H9 (cell line): ENCODE results near the gene SLC16A3. TPM values are rescaled to one million over a fixed set of nuclear protein-coding genes. Genes with fewer than 3 reads are reported as not detected.

Experiments used
- DNase-seq: peaks from one replicate; pipeline ENCODE4 v3.0.0-alpha.2; 2017
- H2AFZ ChIP-seq: one replicate; pipeline ENCODE4 v1.6.1; 2013; ENCODE audit warnings: mild to moderate bottlenecking, low read length, control low read depth, moderate library complexity
- H2AK5ac ChIP-seq: 2 replicates; pipeline ENCODE4 v1.6.1; 2013; ENCODE audit warnings: low read length, control low read depth, mixed read lengths; ENCODE audit not compliant: insufficient read length
- H2BK120ac ChIP-seq: one replicate; pipeline ENCODE4 v1.6.1; 2013; ENCODE audit warnings: low read depth, mild to moderate bottlenecking, low read length, control low read depth, inconsistent platforms; ENCODE audit not compliant: poor library complexity, severe bottlenecking
- H2BK12ac ChIP-seq: 2 replicates; pipeline ENCODE4 v1.6.1; 2013; ENCODE audit warnings: low read length, control low read depth, mixed read lengths, low read depth; ENCODE audit not compliant: insufficient read length
- H2BK15ac ChIP-seq: 2 replicates; pipeline ENCODE4 v1.6.1; 2013; ENCODE audit warnings: low read depth, low read length, control low read depth
- H2BK20ac ChIP-seq: one replicate; pipeline ENCODE4 v1.6.1; 2013; ENCODE audit warnings: low read depth, mild to moderate bottlenecking, low read length, control low read depth, inconsistent platforms; ENCODE audit not compliant: poor library complexity, severe bottlenecking
- H2BK5ac ChIP-seq: 2 replicates; pipeline ENCODE4 v1.6.1; 2013; ENCODE audit warnings: low read length, control low read depth, mixed read lengths; ENCODE audit not compliant: insufficient read length
- H3K14ac ChIP-seq: 2 replicates; pipeline ENCODE4 v1.6.1; 2013; ENCODE audit warnings: low read length, control low read depth; ENCODE audit not compliant: insufficient read depth
- H3K18ac ChIP-seq: 2 replicates; pipeline ENCODE4 v1.6.1; 2013; ENCODE audit warnings: low read depth, mild to moderate bottlenecking, mixed read lengths, low read length, control low read depth; ENCODE audit not compliant: insufficient read length
- H3K23ac ChIP-seq: 2 replicates; pipeline ENCODE4 v1.6.1; 2013; ENCODE audit warnings: low read length, control low read depth, mixed read lengths, low read depth; ENCODE audit not compliant: insufficient read length
- H3K23me2 ChIP-seq: 2 replicates; pipeline ENCODE4 v1.6.1; 2013; ENCODE audit warnings: low read depth, mild to moderate bottlenecking, mixed read lengths, low read length, control low read depth; ENCODE audit not compliant: insufficient read length, poor library complexity, severe bottlenecking
- H3K27ac ChIP-seq: 2 replicates; pipeline ENCODE4 v1.5.1; 2013; ENCODE audit warnings: low read length, control low read depth, mixed read lengths, low read depth; ENCODE audit not compliant: insufficient read length
- H3K27me3 ChIP-seq: 2 replicates; pipeline ENCODE4 v1.6.1; 2013; ENCODE audit warnings: low read length, control low read depth, inconsistent platforms; ENCODE audit not compliant: insufficient read depth
- H3K4ac ChIP-seq: 2 replicates; pipeline ENCODE4 v1.6.1; 2013; ENCODE audit warnings: low read depth, mild to moderate bottlenecking, control low read depth, inconsistent platforms, low read length, moderate library complexity
- H3K4me1 ChIP-seq: 2 replicates; pipeline ENCODE4 v1.6.1; 2013; ENCODE audit warnings: low read length, control low read depth, inconsistent platforms; ENCODE audit not compliant: insufficient read depth
- H3K4me2 ChIP-seq: 2 replicates; pipeline ENCODE4 v1.6.1; 2013; ENCODE audit warnings: low read length, control low read depth, mixed read lengths; ENCODE audit not compliant: insufficient read length, insufficient read depth
- H3K56ac ChIP-seq: 2 replicates; pipeline ENCODE4 v1.6.1; 2013; ENCODE audit warnings: low read depth, mild to moderate bottlenecking, mixed read lengths, low read length, control low read depth; ENCODE audit not compliant: insufficient read length
- H3K79me1 ChIP-seq: 2 replicates; pipeline ENCODE4 v1.6.1; 2013; ENCODE audit warnings: low read depth, mild to moderate bottlenecking, moderate library complexity, low read length, control low read depth, inconsistent platforms; ENCODE audit not compliant: insufficient read depth, poor library complexity, severe bottlenecking
- H3K79me2 ChIP-seq: 2 replicates; pipeline ENCODE4 v1.6.1; 2013; ENCODE audit warnings: low read length, control low read depth, inconsistent platforms; ENCODE audit not compliant: insufficient read depth
- H3K9ac ChIP-seq: 2 replicates; pipeline ENCODE4 v1.6.1; 2013; ENCODE audit warnings: low read length, control low read depth, mixed read lengths; ENCODE audit not compliant: insufficient read length; ENCODE audit errors: extremely low read depth
- H3K9me3 ChIP-seq: one replicate; pipeline ENCODE4 v1.6.1; 2013; ENCODE audit warnings: low read depth, low read length, inconsistent platforms; ENCODE audit not compliant: control insufficient read depth
- H3T11ph ChIP-seq: one replicate; pipeline ENCODE4 v1.6.1; 2013; ENCODE audit warnings: mild to moderate bottlenecking, low read length, control low read depth, inconsistent platforms
- H4K20me1 ChIP-seq: one replicate; pipeline ENCODE4 v1.6.1; 2013; ENCODE audit not compliant: control insufficient read depth, insufficient read length, insufficient read depth
- H4K5ac ChIP-seq: 2 replicates; pipeline ENCODE4 v1.6.1; 2013; ENCODE audit warnings: low read depth, mild to moderate bottlenecking, mixed read lengths, low read length, control low read depth; ENCODE audit not compliant: insufficient read length
- H4K8ac ChIP-seq: replicated peaks from 2 replicates; pipeline ENCODE4 v1.6.1; 2013; ENCODE audit warnings: low read length, control low read depth, mixed read lengths, low read depth; ENCODE audit not compliant: insufficient read length
- H4K91ac ChIP-seq: 2 replicates; pipeline ENCODE4 v1.6.1; 2013; ENCODE audit warnings: low read depth, mild to moderate bottlenecking, moderate library complexity, mixed read lengths, low read length, control low read depth; ENCODE audit not compliant: insufficient read length
- H3K27ac Mint-ChIP-seq, 3 experiments: 2 replicates in 2 of 3; 3 replicates in 1 of 3; pipeline ENCODE4 v1.8.0; 2020 to 2021; ENCODE audit warnings: mixed read lengths in 3 of 3, mild to moderate bottlenecking in 1 of 3, moderate library complexity in 1 of 3
- H3K27me3 Mint-ChIP-seq: 2 replicates; pipeline ENCODE4 v1.8.0; 2021; ENCODE audit warnings: low read depth, mild to moderate bottlenecking, moderate library complexity, mixed read lengths
- H3K36me3 Mint-ChIP-seq, 3 experiments: 2 replicates in 2 of 3; 3 replicates in 1 of 3; pipeline ENCODE4 v1.8.0; 2020 to 2021; ENCODE audit warnings: low read depth in 3 of 3, mixed read lengths in 3 of 3; ENCODE audit not compliant: insufficient read depth in 1 of 3
- H3K4me1 Mint-ChIP-seq, 2 experiments: 2 replicates each; pipeline ENCODE4 v1.8.0; 2020; ENCODE audit warnings: mixed read lengths in 2 of 2
- H3K4me3 Mint-ChIP-seq, 2 experiments: 2 replicates in 1 of 2; 3 replicates in 1 of 2; pipeline ENCODE4 v1.8.0; 2020 to 2021; ENCODE audit warnings: mild to moderate bottlenecking in 2 of 2, mixed read lengths in 2 of 2, moderate library complexity in 1 of 2
- H3K9me3 Mint-ChIP-seq, 2 experiments: 2 replicates in 1 of 2; 3 replicates in 1 of 2; pipeline ENCODE4 v1.8.0; 2020; ENCODE audit warnings: mild to moderate bottlenecking in 2 of 2, mixed read lengths in 2 of 2, moderate library complexity in 1 of 2
- whole genome bisulfite sequencing: extraction: QIAGEN DNeasy Blood & Tissue Kit; methylation state at CpG from one replicate; pipeline ENCODE4 v1.1.7; 2013; ENCODE audit warnings: missing lambda C conversion rate, low lambda C conversion rate, mixed read lengths; ENCODE audit not compliant: insufficient read length; ENCODE audit errors: extremely low coverage; 5-methylcytosine and 5-hydroxymethylcytosine counted together
- total RNA-seq: library from RNA; stranded (reverse); gene quantifications from 2 replicates; pipeline ENCODE4 v1.2.1, GENCODE V29; 2021
- TF ChIP-seq, protein P1 (sequence below): fragments of 200-600 bp; sonication (generic); conservative IDR thresholded peaks from 3 replicates; pipeline ENCODE4 v1.8.0; 2021; ENCODE audit warnings: antibody characterized with exemption, mild to moderate bottlenecking

Gene SLC16A3
- total RNA-seq, 1 experiment from 2014 or later = 28.4 TPM

DNA sequence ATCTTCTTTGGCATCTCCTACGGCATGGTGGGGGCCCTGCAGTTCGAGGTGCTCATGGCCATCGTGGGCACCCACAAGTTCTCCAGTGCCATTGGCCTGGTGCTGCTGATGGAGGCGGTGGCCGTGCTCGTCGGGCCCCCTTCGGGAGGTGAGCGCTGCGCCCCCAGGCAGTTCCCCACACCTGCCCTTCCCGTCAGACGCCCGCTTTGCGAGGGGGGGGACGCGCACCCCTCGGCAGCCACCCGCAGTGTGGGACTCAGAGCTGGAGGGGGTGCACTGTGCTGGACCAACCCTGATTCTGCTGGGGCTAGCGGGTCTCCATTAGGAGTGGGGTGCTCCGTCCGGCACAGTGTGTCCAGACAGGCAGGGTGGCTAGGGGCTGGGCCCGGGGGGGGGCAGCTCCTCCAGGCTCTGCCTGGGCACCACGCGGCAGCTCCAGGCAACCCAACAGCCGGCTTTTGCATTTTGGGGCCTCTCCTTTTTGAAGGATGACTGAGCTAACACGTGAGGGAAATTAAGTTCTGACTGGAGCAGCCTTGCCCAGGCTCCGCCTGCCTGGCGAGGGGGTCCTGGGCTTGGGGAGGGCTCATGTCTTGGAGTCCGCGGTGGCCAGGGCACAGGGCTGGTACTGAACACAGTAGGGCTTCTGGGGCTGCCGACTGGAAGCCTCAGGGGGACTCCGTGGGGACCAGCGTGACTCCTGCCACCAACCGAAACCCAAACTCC lies 9.1 kb downstream of the SLC16A3 start:
- Histone ChIP-seq H2BK20ac (no peak overlapping the region), H4K91ac (no peak overlapping the region), H3K27me3 (no peaks in the 10 kb centered on the region), H3K14ac (no peak overlapping the region; the same call in 1 of the 2 replicates), H3K9me3 (no peaks in the 10 kb centered on the region), H3K23ac (no peak overlapping the region), H3K4me2 (no peak overlapping the region), H3T11ph (no peak overlapping the region), H3K79me1 (no peaks in the 10 kb centered on the region), H3K23me2 (no peaks in the 10 kb centered on the region), H4K8ac (no peak overlapping the region), H3K4ac (no peak overlapping the region), H3K56ac (no peak overlapping the region), H4K5ac (no peak overlapping the region), H2AFZ (no peak overlapping the region), H3K9ac (no peak overlapping the region), H2BK15ac (no peak overlapping the region), H2BK12ac (no peak overlapping the region), H3K4me1 (no peaks in the 10 kb centered on the region), H2BK5ac (no peak overlapping the region), H2BK120ac (no peak overlapping the region), H3K79me2 (no peaks in the 10 kb centered on the region), H4K20me1 (no peaks in the 10 kb centered on the region), H2AK5ac (no peak overlapping the region), H3K18ac (no peak overlapping the region), H3K27ac (no peak overlapping the region)
- WGBS = no CpG with 5 or more reads among the region's 34 CpGs
- TF ChIP-seq, protein P1, sequence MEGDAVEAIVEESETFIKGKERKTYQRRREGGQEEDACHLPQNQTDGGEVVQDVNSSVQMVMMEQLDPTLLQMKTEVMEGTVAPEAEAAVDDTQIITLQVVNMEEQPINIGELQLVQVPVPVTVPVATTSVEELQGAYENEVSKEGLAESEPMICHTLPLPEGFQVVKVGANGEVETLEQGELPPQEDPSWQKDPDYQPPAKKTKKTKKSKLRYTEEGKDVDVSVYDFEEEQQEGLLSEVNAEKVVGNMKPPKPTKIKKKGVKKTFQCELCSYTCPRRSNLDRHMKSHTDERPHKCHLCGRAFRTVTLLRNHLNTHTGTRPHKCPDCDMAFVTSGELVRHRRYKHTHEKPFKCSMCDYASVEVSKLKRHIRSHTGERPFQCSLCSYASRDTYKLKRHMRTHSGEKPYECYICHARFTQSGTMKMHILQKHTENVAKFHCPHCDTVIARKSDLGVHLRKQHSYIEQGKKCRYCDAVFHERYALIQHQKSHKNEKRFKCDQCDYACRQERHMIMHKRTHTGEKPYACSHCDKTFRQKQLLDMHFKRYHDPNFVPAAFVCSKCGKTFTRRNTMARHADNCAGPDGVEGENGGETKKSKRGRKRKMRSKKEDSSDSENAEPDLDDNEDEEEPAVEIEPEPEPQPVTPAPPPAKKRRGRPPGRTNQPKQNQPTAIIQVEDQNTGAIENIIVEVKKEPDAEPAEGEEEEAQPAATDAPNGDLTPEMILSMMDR = no peak
- no peak overlapping the region; a peak in 1 of 5 replicates for H3K4me3 Mint-ChIP-seq
- H3K27me3 Mint-ChIP-seq = peaks cover 6% of the 10 kb centered on the region
- peaks cover 2 to 21% of the 10 kb centered on the region in 2 experiments for H3K4me1 Mint-ChIP-seq
- H3K27ac Mint-ChIP-seq = no peak overlapping the region; a peak in 1 of 7 replicates
- peaks cover 5 to 18% (median 12%) of the 10 kb centered on the region in 3 experiments; a peak in 6 of 7 replicates for H3K36me3 Mint-ChIP-seq
- no peaks in the 10 kb centered on the region for H3K9me3 Mint-ChIP-seq
- no peak for DNase-seq
